ENCODE data around the gene C2CD4A.

C2CD4A gene

DNA sequence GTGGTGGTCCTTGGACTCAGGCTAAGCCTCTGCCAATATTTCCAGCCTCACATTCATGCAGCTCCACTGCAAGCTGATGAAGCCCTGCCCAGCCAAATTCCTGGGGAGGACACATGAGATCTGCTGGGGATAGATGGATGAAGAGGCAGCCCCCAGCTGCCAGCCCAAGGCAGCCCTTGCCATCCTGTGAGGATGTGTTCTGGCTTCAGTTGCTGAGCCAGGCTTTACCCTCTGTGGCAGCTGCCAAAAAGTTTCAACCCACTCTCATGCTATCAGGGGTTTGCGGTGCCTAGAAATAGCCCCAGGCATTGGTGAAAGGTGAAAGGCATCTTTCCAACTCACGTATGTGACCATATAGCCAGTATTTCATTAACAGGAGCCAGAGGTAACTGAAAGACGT is 37.6 kb downstream of the C2CD4A start:
- DNase-seq, result no peak

DNA sequence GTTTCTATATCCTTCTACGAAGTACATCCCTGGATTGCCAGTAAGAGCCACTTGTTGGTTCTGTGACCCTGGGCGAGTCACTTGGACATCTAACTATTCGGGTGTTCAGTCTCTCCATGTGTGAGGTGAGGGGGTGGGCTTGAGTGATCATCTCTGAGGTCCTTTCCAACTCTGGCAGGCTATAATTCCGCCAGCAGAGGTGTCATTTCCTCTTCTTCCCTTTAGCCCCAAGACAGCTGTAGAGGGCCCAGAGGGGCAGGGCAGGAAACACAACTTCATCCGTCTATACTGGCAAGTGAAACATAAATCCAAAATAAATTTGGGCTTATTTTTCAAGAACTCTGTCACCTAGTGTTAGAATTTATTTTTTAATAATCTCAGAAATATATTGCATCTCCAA is 38.1 kb downstream of the C2CD4A start:
- no peak for DNase-seq

DNA sequence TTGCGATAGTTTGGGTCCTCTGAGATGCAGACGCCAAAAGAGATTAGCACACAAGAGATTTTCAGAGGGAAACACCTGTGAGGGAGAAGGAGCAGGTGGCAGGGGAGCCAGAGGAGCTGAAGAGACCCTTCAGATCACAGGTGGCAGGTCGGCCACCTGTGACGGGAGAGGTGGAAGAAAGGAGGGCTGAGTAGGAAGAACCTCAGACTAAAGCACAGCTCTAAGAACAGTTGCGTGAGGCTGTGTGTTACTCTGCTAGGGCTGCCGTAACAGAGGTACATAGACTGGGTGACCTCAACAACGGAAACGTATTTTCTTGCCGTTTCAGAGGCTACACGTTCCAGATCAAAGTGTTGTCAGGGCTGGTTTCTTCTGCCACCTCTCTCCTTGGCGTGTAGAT is 38.5 kb downstream of the C2CD4A start:
- peak; percentile 9 for DNase-seq

DNA sequence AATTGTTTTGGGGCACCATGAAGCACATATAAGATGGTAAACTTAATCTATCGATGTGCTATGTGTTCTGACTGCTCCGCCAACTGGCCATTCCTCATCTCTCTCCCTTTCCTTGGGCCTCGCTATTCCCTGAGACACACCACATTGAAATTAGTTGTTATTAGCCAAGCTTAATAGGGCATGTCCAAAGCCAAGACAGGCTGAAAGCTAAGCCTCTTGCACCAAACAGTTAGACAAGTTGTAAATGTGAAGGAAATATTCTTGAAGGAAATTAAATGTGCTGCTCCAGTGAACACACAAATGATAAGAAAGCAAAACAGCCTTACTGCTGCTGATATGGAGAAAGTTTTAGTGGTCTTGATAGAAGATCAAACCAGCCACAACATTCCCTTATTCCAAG is 39.3 kb downstream of the C2CD4A start:
- no peak for DNase-seq

DNA sequence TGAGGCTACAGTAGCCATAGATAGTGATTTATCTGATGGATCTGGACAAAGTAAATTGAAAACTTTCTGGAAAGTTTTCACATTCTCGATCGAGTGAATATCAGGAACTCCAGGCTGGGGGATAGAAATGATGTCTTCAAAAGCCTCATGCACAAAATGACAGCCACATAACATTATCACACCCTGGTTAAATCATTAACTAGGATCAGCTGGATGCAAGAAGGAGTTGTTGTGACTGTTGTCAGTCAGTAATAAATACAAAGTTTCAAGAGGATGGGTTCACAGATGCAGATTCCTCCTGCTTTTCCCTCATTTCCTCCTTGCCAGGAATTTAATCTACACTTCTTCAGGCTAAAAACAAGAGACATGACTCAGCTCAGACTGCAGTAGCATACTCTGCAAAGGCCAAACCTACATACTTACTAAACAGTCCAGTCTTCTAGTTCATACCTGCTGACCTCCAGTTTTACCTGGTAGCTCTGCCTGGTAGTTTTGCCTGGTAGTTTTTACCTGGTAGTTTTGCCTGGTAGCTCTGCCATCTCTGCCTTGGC is 40.9 kb downstream of the C2CD4A start:
- DNase-seq, result no peak

DNA sequence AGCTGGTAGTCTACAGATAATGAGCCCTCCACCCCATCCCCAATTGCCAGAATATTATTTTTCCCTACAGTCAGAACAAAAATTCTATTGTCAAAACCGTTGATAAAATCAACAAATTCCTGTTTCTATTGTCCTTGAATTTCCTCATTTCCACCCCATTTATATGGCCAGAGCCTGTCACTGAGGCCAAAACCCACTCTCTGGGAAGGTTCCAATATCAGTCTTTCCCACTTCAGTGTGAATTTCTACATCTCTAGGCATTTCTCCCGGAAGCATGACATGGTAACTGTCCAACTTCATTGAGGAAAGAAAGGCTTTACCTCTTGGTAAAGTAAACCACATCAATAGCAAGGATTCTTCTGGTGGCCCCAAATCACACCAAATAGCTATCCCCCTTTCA is 41.6 kb downstream of the C2CD4A start:
- DNase-seq, result no peak

DNA sequence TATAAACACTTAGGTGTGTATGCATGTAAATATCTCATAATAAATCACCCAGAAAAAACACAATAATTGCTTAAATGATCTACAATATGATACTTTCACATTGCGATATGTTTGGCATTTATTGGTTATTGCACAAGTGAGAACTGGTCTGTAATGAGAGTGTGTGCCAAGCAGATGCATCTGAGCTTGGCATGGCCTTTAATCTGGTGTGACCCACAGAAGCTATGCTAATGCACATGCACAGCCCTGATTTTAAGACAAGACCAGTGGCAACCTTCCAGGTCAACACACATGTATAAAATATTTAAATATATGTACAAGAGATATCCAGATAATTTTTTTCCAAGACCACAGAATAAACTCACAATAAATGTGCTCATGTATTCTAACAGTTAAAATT is 42.7 kb downstream of the C2CD4A start:
- DNase-seq, result no peak

DNA sequence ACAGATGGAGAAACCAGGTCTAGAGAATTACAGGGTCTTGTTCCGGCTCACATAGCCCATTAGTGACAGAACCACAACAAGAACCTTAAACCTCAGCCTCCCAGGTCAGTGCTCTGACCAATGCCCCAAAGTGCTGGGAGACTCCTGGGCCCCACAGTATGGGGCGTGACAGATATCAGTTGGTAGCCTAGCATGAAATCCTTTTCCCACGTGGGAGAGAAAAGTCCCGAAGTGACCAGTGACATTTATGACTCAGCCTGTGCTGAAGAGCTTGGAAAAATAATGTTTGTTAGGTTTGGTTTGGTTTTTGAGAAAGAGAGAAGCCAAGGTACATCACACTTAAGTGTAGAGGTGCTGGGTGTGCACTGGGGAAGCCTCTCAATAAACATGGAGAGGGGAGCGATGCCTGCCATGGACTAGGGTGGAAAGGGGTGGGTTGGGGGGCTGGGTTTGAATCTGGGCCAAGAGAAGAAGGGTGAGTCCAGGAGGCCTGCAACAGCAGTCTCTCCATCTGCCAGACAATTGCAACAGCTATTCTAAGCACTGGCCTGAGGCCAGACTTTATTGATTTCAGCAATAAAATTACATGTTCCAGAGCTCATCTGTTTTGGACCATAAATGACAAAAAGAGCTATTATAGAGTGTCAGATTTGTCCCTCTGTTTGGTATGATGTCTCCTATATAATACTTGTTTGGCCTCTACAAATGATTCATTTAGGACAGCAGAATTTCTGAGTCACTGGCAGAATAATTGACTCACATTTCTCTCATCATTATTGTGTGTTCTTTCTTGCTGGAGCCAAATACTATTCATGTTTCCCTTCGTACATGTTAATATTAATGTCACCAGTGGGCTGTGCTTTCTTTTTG is 43.4 kb downstream of the C2CD4A start:
- peak; percentile 39 for DNase-seq

DNA sequence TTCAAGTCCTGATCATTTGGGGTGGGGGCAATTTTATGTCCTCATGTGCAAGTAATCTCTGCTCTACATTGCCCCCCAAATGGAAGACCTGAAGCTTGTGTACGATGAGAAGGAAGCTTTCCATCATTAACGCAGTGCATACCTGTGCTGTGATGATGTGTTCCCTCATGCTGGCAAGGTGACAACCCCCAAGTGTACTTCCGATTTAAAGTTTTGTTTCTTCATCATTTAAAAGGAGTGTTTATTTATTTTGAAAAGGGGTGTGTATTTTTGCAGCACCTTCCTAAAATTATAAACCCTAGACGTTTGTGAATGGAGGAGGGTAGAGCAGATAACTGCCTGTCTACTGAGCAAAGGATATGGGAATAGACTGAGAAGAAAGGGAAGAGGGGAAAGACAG is 45.3 kb downstream of the C2CD4A start:
- DNase-seq, result no peak

DNA sequence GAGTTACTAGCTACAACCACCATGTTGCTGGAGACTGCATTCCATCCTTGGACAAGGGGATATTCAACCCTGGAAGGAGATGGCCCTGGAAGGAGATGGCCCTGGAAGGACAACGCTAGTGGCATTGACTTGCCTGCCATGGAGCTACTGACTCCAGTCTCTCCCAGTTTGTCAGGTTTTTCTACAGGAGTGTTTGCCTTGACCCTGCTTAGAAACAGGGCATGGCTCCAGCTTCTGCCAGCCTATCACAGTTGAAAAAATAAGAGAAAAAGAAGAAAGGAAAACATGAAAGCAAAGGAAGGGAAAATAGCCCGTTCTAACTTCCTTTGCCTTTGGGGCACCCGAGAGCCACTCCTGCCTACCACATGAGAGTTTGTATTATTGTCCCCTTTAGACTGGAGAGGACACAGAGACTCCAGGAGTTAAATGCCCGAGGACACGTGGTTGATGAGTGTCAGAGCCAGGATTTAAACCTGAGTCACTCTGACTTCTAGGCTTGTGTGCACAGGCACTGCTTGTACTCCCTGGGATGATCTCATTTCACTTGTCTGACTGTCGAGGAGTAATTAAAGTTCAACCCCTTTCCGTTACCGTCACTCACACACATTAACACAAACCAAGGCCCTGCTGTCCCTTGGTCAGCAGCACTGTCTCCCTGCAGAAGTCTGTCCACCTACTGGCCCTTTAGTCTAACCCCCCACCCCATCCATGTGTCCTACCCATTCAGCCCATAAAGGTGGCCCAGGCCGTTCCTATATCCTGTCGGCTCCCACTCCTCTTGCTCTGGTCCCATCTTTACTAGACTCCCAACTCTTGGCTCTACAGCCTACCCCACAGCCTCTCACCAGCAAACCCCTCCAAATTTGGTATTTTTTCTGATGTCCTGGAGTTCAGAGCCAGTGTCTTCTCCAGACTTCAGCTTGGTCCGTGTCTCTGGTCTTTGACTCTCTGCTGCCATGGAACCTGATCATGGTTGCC is 46.1 kb downstream of the C2CD4A start:
- DNase-seq, result no peak

DNA sequence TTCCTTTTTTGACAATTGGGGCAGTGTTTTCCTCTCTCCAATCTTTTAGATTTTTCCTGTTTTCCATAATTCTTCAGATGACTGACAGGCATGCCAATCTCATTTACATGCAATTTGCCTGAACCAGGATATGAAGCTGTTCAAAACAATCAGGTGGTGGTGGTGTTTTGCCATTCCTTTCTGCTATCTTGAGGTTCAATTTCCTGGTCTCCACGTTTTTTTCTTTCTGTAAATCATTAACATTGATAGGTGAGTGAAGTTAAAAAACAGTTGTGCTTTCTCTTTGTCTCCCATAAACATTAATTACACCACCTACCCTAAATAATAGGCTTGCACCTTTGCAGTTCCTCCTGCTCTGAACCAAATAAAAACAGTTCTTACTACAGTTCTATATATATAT is 49.1 kb downstream of the C2CD4A start:
- no peak for DNase-seq

DNA sequence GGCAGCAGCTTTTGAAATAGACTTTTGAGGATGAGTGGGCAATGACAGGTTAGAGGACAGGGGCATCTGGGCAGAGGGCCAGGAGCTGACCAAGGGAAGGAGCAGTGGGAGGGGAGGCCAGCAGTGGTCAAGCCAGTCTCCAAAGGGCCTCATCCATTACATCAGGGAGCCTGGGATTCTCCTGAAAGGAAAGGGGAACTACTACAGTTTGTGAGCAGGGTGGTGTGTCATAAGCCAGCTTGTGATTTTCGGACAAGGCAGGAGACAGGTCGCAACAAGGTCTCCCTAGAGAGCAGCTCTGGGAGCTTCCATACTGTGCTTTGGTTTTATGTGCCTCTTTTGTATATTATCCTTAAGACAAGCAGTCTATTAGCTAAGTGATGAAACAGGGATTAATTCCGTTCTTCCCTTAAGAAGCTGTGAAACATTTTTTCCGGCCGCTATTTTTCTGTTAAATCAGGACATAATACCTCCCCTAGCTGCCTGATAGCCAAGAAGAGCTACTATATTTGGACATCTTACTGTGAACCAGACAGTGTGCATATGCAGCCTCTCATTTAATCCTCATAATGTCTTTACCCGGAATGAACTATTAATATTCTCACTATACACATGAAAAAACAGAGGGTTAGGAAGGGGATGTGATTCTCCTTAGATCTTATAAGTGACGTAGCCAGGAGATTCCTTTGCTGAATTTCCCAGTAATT is 51.9 kb downstream of the C2CD4A start:
- DNase-seq, result no peak

DNA sequence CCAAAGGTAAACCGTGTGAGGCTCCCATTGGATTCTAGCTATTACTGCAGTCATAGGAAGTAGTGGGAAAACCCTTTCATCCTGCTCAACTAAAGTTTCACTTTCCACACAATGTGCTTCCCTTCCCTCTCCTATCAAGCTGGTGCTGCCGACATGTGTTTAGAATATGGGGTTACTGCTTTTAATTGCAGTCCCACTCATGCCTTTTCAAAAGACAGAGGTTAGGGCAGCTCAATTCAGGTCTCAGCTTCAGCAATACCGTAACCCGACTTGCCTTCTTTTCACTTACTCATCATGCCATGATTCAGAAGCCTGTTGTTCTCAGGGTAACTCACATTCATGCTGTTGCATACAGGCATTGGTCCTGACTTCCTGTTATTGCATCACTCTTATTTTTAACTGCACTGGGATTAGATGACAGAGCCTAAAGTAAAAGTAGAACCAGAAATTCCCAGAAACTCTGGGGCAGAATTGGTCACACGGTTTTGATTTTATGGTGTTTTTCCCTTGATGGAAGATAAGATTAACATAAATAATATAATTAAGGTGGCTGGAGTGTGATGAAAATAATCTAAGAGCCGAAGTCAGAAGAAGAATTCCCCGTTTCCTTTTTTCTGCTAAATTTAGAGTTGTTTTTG is 52.6 kb downstream of the C2CD4A start:
- DNase-seq, result no peak

DNA sequence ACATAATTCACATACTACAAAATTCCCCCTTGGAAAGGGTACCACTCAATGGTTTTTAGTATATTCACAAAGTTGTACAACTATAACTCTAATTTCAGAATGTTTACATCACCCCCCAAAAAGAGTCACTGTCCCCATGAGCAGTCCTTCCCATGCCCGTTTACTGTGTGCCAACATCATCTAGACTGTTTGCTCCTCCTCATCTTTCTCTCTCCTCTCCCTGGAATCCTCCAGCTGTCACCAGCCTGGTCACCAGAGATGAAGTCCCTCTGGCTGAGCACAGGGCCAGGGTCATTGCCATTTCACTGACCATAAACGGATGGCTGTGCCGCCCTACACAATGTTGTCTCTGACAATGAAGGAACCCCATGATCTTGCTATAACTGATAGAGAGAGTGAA is 53.1 kb downstream of the C2CD4A start:
- DNase-seq, result no peak
